PC-3 (cell line): ENCODE data around the gene NEU4. TPM values are rescaled to one million over a fixed set of nuclear protein-coding genes. Genes with fewer than 3 reads are reported as not detected.

Source experiments
- ATAC-seq: fragments of 200-7000 bp; cut with Tn5 transposase; 2 replicates; pipeline ENCODE4 v1.9.1; 2020; ENCODE audit warnings: mild to moderate bottlenecking, moderate library complexity
- BruUV-seq: library from RNA; stranded (reverse); fragments of 400-500 nt; replicated peaks from 2 replicates; lab custom pipeline; 2021; lab: Mats Ljungman, UMichigan
- CTCF ChIA-PET: fragments of 300-600 bp; sonication (Branson Sonifier 250); formaldehyde crosslinking; loops from one replicate; lab custom pipeline; 2022; ENCODE audit warnings: antibody characterized with exemption; lab: Charles Lee
- POLR2A ChIA-PET: fragments of 300-600 bp; sonication (Branson Sonifier 250); formaldehyde crosslinking; loops from one replicate; lab custom pipeline; 2022; ENCODE audit warnings: antibody characterized with exemption; ENCODE audit not compliant: unreplicated experiment; lab: Charles Lee
- DNase-seq: peaks from one replicate; pipeline ENCODE4 v3.0.0-alpha.2; 2015
- H2AFZ ChIP-seq: fragments of 300-600 bp; sonication (generic); 2 replicates; pipeline ENCODE4 v1.6.0; 2016; ENCODE audit warnings: antibody characterized with exemption, low read length
- H3F3A ChIP-seq: fragments of 300-600 bp; sonication (generic); one replicate; pipeline ENCODE4 v1.6.0; 2017; ENCODE audit warnings: antibody characterized with exemption, low read length, control low read depth, mild to moderate bottlenecking; ENCODE audit not compliant: unreplicated experiment
- H3K27ac ChIP-seq: fragments of 300-600 bp; sonication (generic); 2 replicates; pipeline ENCODE4 v1.5.1; 2016; ENCODE audit warnings: mild to moderate bottlenecking, low read length
- H3K27me3 ChIP-seq: fragments of 300-600 bp; sonication (generic); 2 replicates; pipeline ENCODE4 v1.6.1; 2016; ENCODE audit warnings: low read length, mixed read lengths
- H3K36me3 ChIP-seq: fragments of 300-600 bp; sonication (generic); 2 replicates; pipeline ENCODE4 v1.6.1; 2016; ENCODE audit warnings: low read depth, mixed run types, low read length, mixed read lengths
- H3K4me1 ChIP-seq: fragments of 300-600 bp; sonication (generic); 2 replicates; pipeline ENCODE4 v1.5.1; 2016; ENCODE audit warnings: low read length; ENCODE audit not compliant: insufficient read depth
- H3K4me2 ChIP-seq: fragments of 300-600 bp; sonication (generic); 2 replicates; pipeline ENCODE4 v1.6.0; 2016; ENCODE audit warnings: low read length
- H3K4me3 ChIP-seq: fragments of 300-600 bp; sonication (generic); 2 replicates; pipeline ENCODE4 v1.5.1; 2016; ENCODE audit warnings: mild to moderate bottlenecking, low read length, mixed read lengths
- H3K79me2 ChIP-seq: fragments of 300-600 bp; sonication (generic); 2 replicates; pipeline ENCODE4 v1.6.1; 2017; ENCODE audit warnings: low read length, mixed read lengths
- H3K9ac ChIP-seq: fragments of 300-600 bp; sonication (generic); 2 replicates; pipeline ENCODE4 v1.6.0; 2016; ENCODE audit warnings: mild to moderate bottlenecking, low read length
- H3K9me2 ChIP-seq: fragments of 300-600 bp; sonication (generic); replicated peaks from 2 replicates; pipeline ENCODE4 v1.6.1; 2016; ENCODE audit warnings: mixed run types, low read length, mixed read lengths
- H3K9me3 ChIP-seq: fragments of 300-600 bp; sonication (generic); 2 replicates; pipeline ENCODE4 v1.6.1; 2016; ENCODE audit warnings: low read length, mixed read lengths
- H4K20me1 ChIP-seq: fragments of 300-600 bp; sonication (generic); 2 replicates; pipeline ENCODE4 v1.6.1; 2016; ENCODE audit warnings: low read length, mixed read lengths
- EZH2 ChIP-seq: fragments of 300-600 bp; sonication (generic); IDR thresholded peaks from one replicate; pipeline ENCODE4 v1.6.1; 2017; ENCODE audit warnings: antibody characterized with exemption, mild to moderate bottlenecking, low read length; ENCODE audit not compliant: unreplicated experiment
- EZH2phosphoT487 ChIP-seq: fragments of 300-600 bp; sonication (generic); IDR thresholded peaks from 2 replicates; pipeline ENCODE4 v1.6.1; 2018; ENCODE audit warnings: mild to moderate bottlenecking, antibody characterized with exemption, low read length, borderline replicate concordance
- intact Hi-C: fragments of 100-400 bp; cut with micrococcal nuclease; formaldehyde crosslinking; loops from 2 replicates; pipeline ENCODE4 v1.9.0; 2023
- total RNA-seq: library from RNA; depleted of rRNA; stranded (reverse); fragments of >200 nt; gene quantifications from 2 replicates; pipeline ENCODE4 v1.2.3, GENCODE V29; 2014
- TF ChIP-seq, protein P1 (sequence below): fragments of 300-600 bp; sonication (generic); conservative IDR thresholded peaks from 2 replicates; pipeline ENCODE4 v1.5.1; 2017; ENCODE audit warnings: antibody characterized with exemption, low read depth, mild to moderate bottlenecking, low read length

NEU4 gene
- total RNA-seq, 1 experiment from 2014 or later, result not detected

- H3K4me1 ChIP-seq, result no peaks in the 10 kb centered on the region; the same call in 1 of the 2 replicates
- H3K27me3 ChIP-seq, result no peaks in the 10 kb centered on the region
- intact Hi-C loops, result no loop called here
- ChIA-PET CTCF (no interaction called here), POLR2A (no interaction called here)
- H3K79me2 ChIP-seq, result no peaks in the 10 kb centered on the region
- no peak overlapping the region for H3K9ac ChIP-seq
- TF ChIP-seq, protein P1, sequence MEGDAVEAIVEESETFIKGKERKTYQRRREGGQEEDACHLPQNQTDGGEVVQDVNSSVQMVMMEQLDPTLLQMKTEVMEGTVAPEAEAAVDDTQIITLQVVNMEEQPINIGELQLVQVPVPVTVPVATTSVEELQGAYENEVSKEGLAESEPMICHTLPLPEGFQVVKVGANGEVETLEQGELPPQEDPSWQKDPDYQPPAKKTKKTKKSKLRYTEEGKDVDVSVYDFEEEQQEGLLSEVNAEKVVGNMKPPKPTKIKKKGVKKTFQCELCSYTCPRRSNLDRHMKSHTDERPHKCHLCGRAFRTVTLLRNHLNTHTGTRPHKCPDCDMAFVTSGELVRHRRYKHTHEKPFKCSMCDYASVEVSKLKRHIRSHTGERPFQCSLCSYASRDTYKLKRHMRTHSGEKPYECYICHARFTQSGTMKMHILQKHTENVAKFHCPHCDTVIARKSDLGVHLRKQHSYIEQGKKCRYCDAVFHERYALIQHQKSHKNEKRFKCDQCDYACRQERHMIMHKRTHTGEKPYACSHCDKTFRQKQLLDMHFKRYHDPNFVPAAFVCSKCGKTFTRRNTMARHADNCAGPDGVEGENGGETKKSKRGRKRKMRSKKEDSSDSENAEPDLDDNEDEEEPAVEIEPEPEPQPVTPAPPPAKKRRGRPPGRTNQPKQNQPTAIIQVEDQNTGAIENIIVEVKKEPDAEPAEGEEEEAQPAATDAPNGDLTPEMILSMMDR, result no peak
- TF ChIP-seq EZH2 (no peak), EZH2phosphoT487 (no peak)
- no peaks in the 10 kb centered on the region for H3K36me3 ChIP-seq
- no peaks in the 10 kb centered on the region for H3K9me2 ChIP-seq
- no peak overlapping the region for H2AFZ ChIP-seq
- BruUV-seq, result no TSS peak
- DNase-seq, result no peak
- H3K9me3 ChIP-seq, result no peaks in the 10 kb centered on the region
- H3K4me2 ChIP-seq, result no peak overlapping the region
- no peak for ATAC-seq
- H4K20me1 ChIP-seq, result no peaks in the 10 kb centered on the region
- H3K4me3 ChIP-seq, result no peak overlapping the region
- H3K27ac ChIP-seq, result no peak overlapping the region
- no peaks in the 10 kb centered on the region for H3F3A ChIP-seq
These were observed 45.6 kb downstream of the NEU4 start for GRCh38 chr2:241854342-241855244.

- no peak for DNase-seq
These were observed 46.4 kb downstream of the NEU4 start for GRCh38 chr2:241855245-241855887.

More at GRCh38 chr2:241855245-241855887, 46.4 kb downstream of the NEU4 start:
- Histone ChIP-seq H3K9ac (no peak overlapping the region), H3K27ac (no peak overlapping the region), H3K27me3 (no peaks in the 10 kb centered on the region), H3K4me3 (no peak overlapping the region), H3K9me3 (no peaks in the 10 kb centered on the region), H3K79me2 (no peaks in the 10 kb centered on the region), H3K4me1 (no peaks in the 10 kb centered on the region; the same call in 1 of the 2 replicates), H3K36me3 (no peaks in the 10 kb centered on the region), H3K4me2 (no peak overlapping the region), H2AFZ (no peak overlapping the region), H4K20me1 (no peaks in the 10 kb centered on the region), H3F3A (no peaks in the 10 kb centered on the region), H3K9me2 (no peaks in the 10 kb centered on the region)
- no peak for ATAC-seq
- ChIA-PET CTCF (no interaction called here), POLR2A (no interaction called here)
- TF ChIP-seq EZH2phosphoT487, result no peak
- TF ChIP-seq EZH2, result no peak
- TF ChIP-seq, protein P1, result no peak
- intact Hi-C loops, result no loop called here
- no TSS peak for BruUV-seq
